Activated CD4-positive, alpha-beta T cell treated with anti-CD3 and anti-CD28 coated beads, Interleukin-2, amount 10 ng/mL, durations not matched to agents 7 days and 5 days (primary cell): ENCODE data around the gene DMRT2. TPM values are rescaled to one million over a fixed set of nuclear protein-coding genes. Genes with fewer than 3 reads are reported as not detected.

Source experiments
- CTCF ChIA-PET: fragments of 350-600 bp; sonication (Branson Sonifier 250); formaldehyde crosslinking; loops from one replicate; lab custom pipeline; 2021; ENCODE audit warnings: antibody characterized with exemption; lab: Charles Lee
- POLR2A ChIA-PET: fragments of 350-600 bp; sonication (Branson Sonifier 250); formaldehyde crosslinking; loops from one replicate; lab custom pipeline; 2021; ENCODE audit warnings: antibody characterized with exemption; lab: Charles Lee
- DNase-seq: peaks from one replicate; pipeline ENCODE4 v3.0.0-alpha.2; 2020
- H3K27ac Mint-ChIP-seq: one replicate; pipeline ENCODE4 v1.8.0; 2021; ENCODE audit warnings: mild to moderate bottlenecking, moderate library complexity, mixed read lengths
- H3K27me3 Mint-ChIP-seq: one replicate; pipeline ENCODE4 v1.8.0; 2021; ENCODE audit warnings: mixed read lengths
- H3K36me3 Mint-ChIP-seq: one replicate; pipeline ENCODE4 v1.8.0; 2021; ENCODE audit warnings: low read depth, mixed read lengths
- H3K4me1 Mint-ChIP-seq: one replicate; pipeline ENCODE4 v1.8.0; 2021; ENCODE audit warnings: mixed read lengths
- H3K4me3 Mint-ChIP-seq: one replicate; pipeline ENCODE4 v1.8.0; 2021; ENCODE audit warnings: mild to moderate bottlenecking, moderate library complexity, mixed read lengths
- H3K9me3 Mint-ChIP-seq: one replicate; pipeline ENCODE4 v1.8.0; 2021; ENCODE audit warnings: mixed read lengths
- total RNA-seq, 2 experiments: library from RNA; stranded (reverse); gene quantifications; one replicate each; pipeline ENCODE4 v1.2.3, GENCODE V29; 2021

The DMRT2 gene
- total RNA-seq, 2 experiments from 2014 or later: not detected

GRCh38 chr9:1026219-1026618 lies 23.9 kb upstream of the DMRT2 start:
- Mint-ChIP-seq H3K36me3 (no peaks in the 10 kb centered on the region), H3K4me3 (no peak overlapping the region), H3K9me3 (no peaks in the 10 kb centered on the region), H3K4me1 (no peaks in the 10 kb centered on the region), H3K27me3 (peaks cover 11% of the 10 kb centered on the region), H3K27ac (no peak overlapping the region)
- ChIA-PET CTCF (no interaction called here), POLR2A (no interaction called here)
- no peak for DNase-seq

- H3K9me3 Mint-ChIP-seq: no peaks in the 10 kb centered on the region
- H3K27ac Mint-ChIP-seq: no peak overlapping the region
- peaks cover 15% of the 10 kb centered on the region for H3K27me3 Mint-ChIP-seq
- no peak for DNase-seq
- H3K36me3 Mint-ChIP-seq: no peaks in the 10 kb centered on the region
- H3K4me3 Mint-ChIP-seq: no peak overlapping the region
- ChIA-PET CTCF (no interaction called here), POLR2A (no interaction called here)
- H3K4me1 Mint-ChIP-seq: no peaks in the 10 kb centered on the region
Measured at GRCh38 chr9:1028501-1029190, 21.5 kb upstream of the DMRT2 start.

GRCh38 chr9:1031951-1032601 lies 18.1 kb upstream of the DMRT2 start:
- ChIA-PET POLR2A (no interaction called here), CTCF (no interaction called here)
- no peaks in the 10 kb centered on the region for H3K4me1 Mint-ChIP-seq
- H3K4me3 Mint-ChIP-seq: no peak overlapping the region
- H3K9me3 Mint-ChIP-seq: no peaks in the 10 kb centered on the region
- H3K27me3 Mint-ChIP-seq: peaks cover 22% of the 10 kb centered on the region
- H3K27ac Mint-ChIP-seq: no peak overlapping the region
- DNase-seq: no peak
- H3K36me3 Mint-ChIP-seq: no peaks in the 10 kb centered on the region

- Mint-ChIP-seq H3K9me3 (no peaks in the 10 kb centered on the region), H3K27ac (no peak overlapping the region), H3K36me3 (no peaks in the 10 kb centered on the region), H3K4me3 (no peak overlapping the region), H3K27me3 (peaks cover 24% of the 10 kb centered on the region), H3K4me1 (no peaks in the 10 kb centered on the region)
- no peak for DNase-seq
- POLR2A ChIA-PET: no interaction called here
- CTCF ChIA-PET: no interaction called here
Measured at GRCh38 chr9:1034271-1034670, 15.9 kb upstream of the DMRT2 start.

GRCh38 chr9:1039589-1039988 lies 10.6 kb upstream of the DMRT2 start:
- CTCF ChIA-PET: no interaction called here
- POLR2A ChIA-PET: no interaction called here
- Mint-ChIP-seq H3K4me1 (peaks cover 7% of the 10 kb centered on the region), H3K27ac (no peak overlapping the region), H3K4me3 (no peak overlapping the region), H3K9me3 (no peaks in the 10 kb centered on the region), H3K27me3 (peaks cover 56% of the 10 kb centered on the region), H3K36me3 (peaks cover 7% of the 10 kb centered on the region)
- no peak for DNase-seq

GRCh38 chr9:1042466-1042865 lies 7.7 kb upstream of the DMRT2 start:
- ChIA-PET CTCF (no interaction called here), POLR2A (no interaction called here)
- Mint-ChIP-seq H3K4me1 (peaks cover 18% of the 10 kb centered on the region), H3K27ac (no peak overlapping the region), H3K4me3 (peak overlapping the region; percentile 16), H3K9me3 (no peaks in the 10 kb centered on the region), H3K27me3 (peaks cover 76% of the 10 kb centered on the region), H3K36me3 (peaks cover 10% of the 10 kb centered on the region)
- DNase-seq: no peak

- Mint-ChIP-seq H3K4me3 (no peak overlapping the region), H3K27me3 (peaks cover 88% of the 10 kb centered on the region), H3K9me3 (peaks cover 1% of the 10 kb centered on the region), H3K36me3 (peaks cover 17% of the 10 kb centered on the region), H3K27ac (no peak overlapping the region), H3K4me1 (peaks cover 34% of the 10 kb centered on the region)
- CTCF ChIA-PET: interaction anchor here (1.1 kb wide), 1 partner anchor 12 kb away, joined by 4 read pairs; no protein-coding TSS in a partner anchor
- no peak for DNase-seq
- POLR2A ChIA-PET: no interaction called here
Measured at GRCh38 chr9:1044643-1045042, 5.5 kb upstream of the DMRT2 start.

DNA sequence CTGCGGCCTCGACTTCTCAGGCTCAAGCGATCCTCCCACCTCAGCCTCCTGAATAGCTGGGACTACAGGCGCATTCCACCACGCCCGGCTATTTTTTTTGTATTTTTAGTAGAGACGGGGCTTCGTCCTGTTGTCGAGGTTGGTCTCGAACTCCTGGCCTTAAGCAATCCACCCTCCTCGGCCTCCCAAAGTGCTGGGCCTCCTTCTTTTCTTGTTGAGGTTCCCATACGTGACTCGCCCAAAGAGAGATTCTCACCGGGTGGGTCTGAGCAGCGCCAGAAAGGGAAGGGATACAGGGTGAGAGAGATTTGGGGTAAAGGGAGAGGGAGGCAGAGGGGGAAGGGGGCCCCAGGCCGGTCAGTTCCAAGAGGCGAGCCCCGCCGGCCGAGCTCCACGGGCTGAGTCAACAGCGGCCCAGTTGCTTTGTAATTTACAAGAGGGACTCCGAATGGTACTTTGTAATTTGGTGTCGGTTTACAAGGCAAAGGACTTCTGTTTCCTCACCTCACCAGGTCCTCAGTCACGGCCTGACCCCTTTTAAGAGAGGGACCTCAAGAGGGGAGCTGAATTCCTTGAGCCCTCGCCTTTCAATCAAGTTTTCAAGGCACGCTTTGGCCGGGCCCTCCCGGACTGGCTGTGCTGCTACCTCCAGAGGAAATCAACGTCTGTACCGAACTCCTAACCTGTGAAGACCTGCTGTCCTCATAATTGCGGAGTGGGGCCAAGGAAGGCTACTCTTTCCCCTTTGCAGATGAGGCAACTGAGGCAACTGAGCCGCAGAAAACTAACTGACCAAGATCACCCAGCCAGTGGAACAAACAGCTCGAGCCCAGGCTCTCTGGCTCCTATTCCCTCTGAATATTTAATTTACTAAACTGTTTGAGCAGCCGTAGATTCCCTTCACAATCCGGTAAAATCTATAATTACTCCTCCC lies 3.3 kb upstream of the DMRT2 start:
- H3K27me3 Mint-ChIP-seq: peaks cover 89% of the 10 kb centered on the region
- no peak overlapping the region for H3K27ac Mint-ChIP-seq
- H3K36me3 Mint-ChIP-seq: peaks cover 18% of the 10 kb centered on the region
- no peak for DNase-seq
- ChIA-PET POLR2A (no interaction called here), CTCF (interaction anchor here (1.1 to 1.9 kb wide), 2 partner anchors 9 to 10 kb away, joined by 3 to 5 read pairs; no protein-coding TSS in a partner anchor)
- peaks cover 4% of the 10 kb centered on the region for H3K9me3 Mint-ChIP-seq
- peak overlapping the region; percentile 73 for H3K4me3 Mint-ChIP-seq
- peaks cover 41% of the 10 kb centered on the region for H3K4me1 Mint-ChIP-seq

DNA sequence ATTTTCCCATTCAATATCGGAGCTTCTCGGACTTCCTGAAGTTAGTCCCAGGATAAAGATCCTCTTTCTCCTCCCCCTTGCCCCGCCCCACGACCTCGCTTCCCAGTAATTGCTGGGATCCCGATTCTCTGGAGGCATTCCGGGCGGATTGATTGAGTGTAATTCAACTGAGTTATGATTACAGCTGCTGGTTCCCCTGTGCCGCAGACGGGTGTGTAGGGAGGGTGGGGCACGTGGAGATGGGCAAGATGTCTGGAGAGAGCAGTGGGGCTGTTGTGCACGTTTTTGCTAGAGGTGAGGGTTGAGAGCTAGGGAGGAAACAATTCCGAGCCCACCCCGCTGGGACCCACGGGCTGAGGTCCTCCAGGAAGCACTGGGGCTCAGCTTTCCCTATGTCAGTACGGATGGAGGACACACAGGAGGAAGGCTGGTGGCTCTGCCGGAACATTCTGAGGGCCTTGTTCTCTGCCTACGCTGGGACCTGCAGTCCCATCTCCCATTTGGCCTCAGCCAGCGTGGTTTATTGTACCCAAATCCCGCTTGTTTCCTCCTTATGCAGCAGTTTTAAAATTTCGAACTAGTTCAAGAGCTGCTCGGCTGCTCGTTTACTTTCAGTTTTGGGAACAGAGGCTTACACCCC lies 2.4 kb upstream of the DMRT2 start:
- peaks cover 43% of the 10 kb centered on the region for H3K4me1 Mint-ChIP-seq
- H3K36me3 Mint-ChIP-seq: peaks cover 18% of the 10 kb centered on the region
- H3K27ac Mint-ChIP-seq: peak overlapping the region; percentile 15
- ChIA-PET CTCF (interaction anchor here (1.9 kb wide), 1 partner anchor 11 kb away, joined by 5 read pairs; no protein-coding TSS in a partner anchor), POLR2A (no interaction called here)
- DNase-seq: peak; percentile 15
- H3K9me3 Mint-ChIP-seq: peaks cover 4% of the 10 kb centered on the region
- H3K27me3 Mint-ChIP-seq: peaks cover 91% of the 10 kb centered on the region
- peak overlapping the region; percentile 73 for H3K4me3 Mint-ChIP-seq

GRCh38 chr9:1048231-1048619 lies 1.9 kb upstream of the DMRT2 start:
- Mint-ChIP-seq H3K9me3 (peaks cover 4% of the 10 kb centered on the region), H3K4me1 (peaks cover 43% of the 10 kb centered on the region), H3K27me3 (peaks cover 92% of the 10 kb centered on the region), H3K4me3 (peak overlapping the region; percentile 73), H3K27ac (peak overlapping the region; percentile 43), H3K36me3 (peaks cover 16% of the 10 kb centered on the region)
- ChIA-PET CTCF (no interaction called here), POLR2A (no interaction called here)
- DNase-seq: no peak

DNA sequence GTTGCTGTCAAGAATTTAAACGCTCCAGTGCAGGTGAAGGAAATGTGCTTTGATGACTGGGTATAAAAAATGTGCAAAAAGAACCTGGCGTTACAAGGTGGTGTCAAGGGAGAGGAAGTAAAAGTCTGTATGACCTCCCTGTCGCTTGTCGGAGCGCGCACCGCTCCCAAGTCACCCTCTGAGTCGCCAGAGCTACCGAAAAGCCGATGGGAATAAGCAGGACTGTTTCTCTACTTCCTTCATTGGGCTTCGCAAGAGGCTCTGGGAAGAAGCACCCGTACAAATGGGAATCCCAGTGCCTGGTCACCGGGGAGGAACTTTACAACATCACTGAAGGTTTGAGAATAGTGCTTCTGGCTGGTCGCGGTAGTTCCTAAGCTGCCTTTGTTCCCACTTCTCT lies 1.3 kb upstream of the DMRT2 start:
- Mint-ChIP-seq H3K9me3 (peaks cover 4% of the 10 kb centered on the region), H3K27ac (peak overlapping the region; percentile 43), H3K4me3 (peak overlapping the region; percentile 73), H3K4me1 (peaks cover 43% of the 10 kb centered on the region), H3K36me3 (peaks cover 15% of the 10 kb centered on the region), H3K27me3 (peaks cover 92% of the 10 kb centered on the region)
- ChIA-PET CTCF (no interaction called here), POLR2A (no interaction called here)
- DNase-seq: no peak

DNA sequence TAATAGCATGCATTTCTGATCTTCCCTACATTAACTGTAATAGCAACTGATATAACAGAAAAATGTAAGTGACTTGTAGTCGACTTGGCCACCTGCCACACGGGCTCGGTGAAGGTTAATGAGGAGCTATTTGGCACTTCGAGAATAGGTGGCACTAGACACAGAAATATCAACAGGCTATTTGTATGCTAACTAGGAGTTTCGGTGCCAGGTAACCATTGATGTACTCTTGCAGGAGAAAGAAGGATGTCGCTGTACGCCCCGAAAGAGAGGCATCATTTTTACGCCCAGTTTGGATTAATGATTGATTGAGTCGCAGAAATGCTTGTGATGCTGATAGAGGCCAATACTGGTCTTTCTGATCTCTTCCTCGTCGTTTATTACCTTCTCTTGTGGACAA lies 516 bp upstream of the DMRT2 start:
- Mint-ChIP-seq H3K4me3 (peak overlapping the region; percentile 33), H3K27me3 (peaks cover 90% of the 10 kb centered on the region), H3K9me3 (peaks cover 4% of the 10 kb centered on the region), H3K27ac (no peak overlapping the region), H3K4me1 (peaks cover 43% of the 10 kb centered on the region), H3K36me3 (peaks cover 14% of the 10 kb centered on the region)
- ChIA-PET CTCF (interaction anchor here (1.4 kb wide), 1 partner anchor 14 kb away, joined by 3 read pairs; no protein-coding TSS in a partner anchor), POLR2A (no interaction called here)
- no peak for DNase-seq
